ENCODE results near the gene PSEN2.

Gene PSEN2

GRCh38 chr1:226867461-226868054 is 2.9 kb upstream of the PSEN2 start:
- no peak for DNase-seq

GRCh38 chr1:226868726-226869125 is 1.7 kb upstream of the PSEN2 start:
- DNase-seq: no peak

GRCh38 chr1:226870026-226870400 is 403 bp upstream of the PSEN2 start:
- no peak for DNase-seq

- no peak for DNase-seq
Observed at GRCh38 chr1:226871636-226872327, 1.4 kb downstream of the PSEN2 start.

GRCh38 chr1:226872437-226872836 is 2.0 kb downstream of the PSEN2 start:
- no peak for DNase-seq

GRCh38 chr1:226873771-226874578 is 3.6 kb downstream of the PSEN2 start:
- no peak for DNase-seq

- no peak for DNase-seq
Observed at GRCh38 chr1:226874579-226875425, 4.4 kb downstream of the PSEN2 start.

GRCh38 chr1:226875641-226876295 is 5.4 kb downstream of the PSEN2 start:
- no peak for DNase-seq

- no peak for DNase-seq
Observed at GRCh38 chr1:226877669-226878068, 7.3 kb downstream of the PSEN2 start.

- DNase-seq: no peak
Observed at GRCh38 chr1:226880372-226881287, 10.2 kb downstream of the PSEN2 start.

GRCh38 chr1:226881515-226882185 is 11.2 kb downstream of the PSEN2 start:
- no peak for DNase-seq

- DNase-seq: no peak
Observed at GRCh38 chr1:226882187-226882586, 11.8 kb downstream of the PSEN2 start.

GRCh38 chr1:226882631-226883409 is 12.4 kb downstream of the PSEN2 start:
- DNase-seq: peak; percentile 44

- no peak for DNase-seq
Observed at GRCh38 chr1:226883630-226884029, 13.2 kb downstream of the PSEN2 start.

- no peak for DNase-seq
Observed at GRCh38 chr1:226884116-226884625, 13.8 kb downstream of the PSEN2 start.

- DNase-seq: no peak
Observed at GRCh38 chr1:226884966-226885820, 14.8 kb downstream of the PSEN2 start.

GRCh38 chr1:226886122-226886901 is 15.9 kb downstream of the PSEN2 start:
- DNase-seq: no peak

GRCh38 chr1:226887006-226887405 is 16.6 kb downstream of the PSEN2 start:
- no peak for DNase-seq
